ENCODE results near the gene KIF24.

The KIF24 gene

GRCh38 chr9:34372467-34373011 is 43.5 kb upstream of the KIF24 start:
- Histone ChIP-seq H3K23ac (ENCODE audit: low read length) (no peak overlapping the region), H2BK12ac (ENCODE audit: low read length) (no peak overlapping the region), H2BK5ac (ENCODE audit: low read depth, low read length, poor library complexity) (no peak overlapping the region), H3K36me3 (ENCODE audit: control insufficient read depth in 1 of 2, insufficient read depth in 2 of 2, low read length in 2 of 2) (peaks cover 33 to 39% of the 10 kb centered on the region in 2 experiments), H3K27ac (ENCODE audit: low read depth, low read length) (peak overlapping the region; percentile 76), H3K9me3 (ENCODE audit: insufficient read depth, low read depth, low read length) (peaks cover 31% of the 10 kb centered on the region), H3K79me1 (ENCODE audit: low read length) (peaks cover 20% of the 10 kb centered on the region), H4K8ac (ENCODE audit: low read depth, low read length) (peak overlapping the region; percentile 30), H2AK5ac (ENCODE audit: low read length) (peak overlapping the region; percentile 67), H3K14ac (ENCODE audit: low read length) (peak overlapping the region; percentile 17), H3K27me3 (ENCODE audit: insufficient read depth, low read length) (no peaks in the 10 kb centered on the region), H3K4me2 (ENCODE audit: low read length) (no peak overlapping the region), H3K9ac (ENCODE audit: low read length) (no peak overlapping the region), H3K79me2 (ENCODE audit: control insufficient read depth, insufficient read depth, low read length, poor library complexity) (peaks cover 3% of the 10 kb centered on the region), H3K4ac (ENCODE audit: low read depth, low read length) (peak overlapping the region; percentile 7), H2BK120ac (ENCODE audit: insufficient read depth, low read length, poor library complexity) (peak overlapping the region; percentile 15), H3K4me1 (ENCODE audit: control insufficient read depth in 1 of 2, insufficient read depth in 2 of 2, low read length in 2 of 2) (peaks cover 35 to 45% of the 10 kb centered on the region in 2 experiments), H4K12ac (ENCODE audit: low read depth, low read length) (no peak overlapping the region), H2AFZ (ENCODE audit: insufficient read depth, low read length, poor library complexity) (no peak overlapping the region), H3K4me3 (ENCODE audit: low read depth, low read length) (no peak overlapping the region), H3K18ac (ENCODE audit: low read length) (peak overlapping the region; percentile 27), H4K91ac (ENCODE audit: low read depth, low read length) (peak overlapping the region; percentile 9)
- WGBS (ENCODE audit: extremely low coverage, insufficient coverage, insufficient read length) = no CpG with 5 or more reads among the region's 41 CpGs
- DNase-seq = peak; percentile 98

- peaks cover 34 to 40% of the 10 kb centered on the region in 2 experiments for H3K36me3 ChIP-seq (ENCODE audit: control insufficient read depth in 1 of 2, insufficient read depth in 2 of 2, low read length in 2 of 2)
- peaks cover 18% of the 10 kb centered on the region for H3K79me1 ChIP-seq (ENCODE audit: low read length)
- DNase-seq = no peak
- no CpG with 5 or more reads among the region's 60 CpGs for WGBS (ENCODE audit: extremely low coverage, insufficient coverage, insufficient read length)
- H2BK12ac ChIP-seq (ENCODE audit: low read length) = no peak overlapping the region
- no peak overlapping the region for H3K4me2 ChIP-seq (ENCODE audit: low read length)
- no peak overlapping the region for H4K12ac ChIP-seq (ENCODE audit: low read depth, low read length)
- peak overlapping the region; percentile 30 for H4K8ac ChIP-seq (ENCODE audit: low read depth, low read length)
- H4K91ac ChIP-seq (ENCODE audit: low read depth, low read length) = peak overlapping the region; percentile 9
- H2BK120ac ChIP-seq (ENCODE audit: insufficient read depth, low read length, poor library complexity) = peak overlapping the region; percentile 15
- no peaks in the 10 kb centered on the region for H3K27me3 ChIP-seq (ENCODE audit: insufficient read depth, low read length)
- no peak overlapping the region for H3K9ac ChIP-seq (ENCODE audit: low read length)
- no peak overlapping the region for H2AFZ ChIP-seq (ENCODE audit: insufficient read depth, low read length, poor library complexity)
- H3K4me3 ChIP-seq (ENCODE audit: low read depth, low read length) = peak overlapping the region; percentile 29
- H3K23ac ChIP-seq (ENCODE audit: low read length) = no peak overlapping the region
- peak overlapping the region; percentile 71 for H3K27ac ChIP-seq (ENCODE audit: low read depth, low read length)
- peak overlapping the region; percentile 67 for H2AK5ac ChIP-seq (ENCODE audit: low read length)
- H3K4ac ChIP-seq (ENCODE audit: low read depth, low read length) = peak overlapping the region; percentile 7
- H3K9me3 ChIP-seq (ENCODE audit: insufficient read depth, low read depth, low read length) = peaks cover 32% of the 10 kb centered on the region
- peak overlapping the region; percentile 4 for H2BK5ac ChIP-seq (ENCODE audit: low read depth, low read length, poor library complexity)
- peak overlapping the region; percentile 17 for H3K14ac ChIP-seq (ENCODE audit: low read length)
- H3K18ac ChIP-seq (ENCODE audit: low read length) = peak overlapping the region; percentile 27
- H3K4me1 ChIP-seq (ENCODE audit: control insufficient read depth in 1 of 2, insufficient read depth in 2 of 2, low read length in 2 of 2) = peaks cover 35 to 40% of the 10 kb centered on the region in 2 experiments
- peaks cover 3% of the 10 kb centered on the region for H3K79me2 ChIP-seq (ENCODE audit: control insufficient read depth, insufficient read depth, low read length, poor library complexity)
Measured at GRCh38 chr9:34371886-34372466, 42.9 kb upstream of the KIF24 start.

DNA sequence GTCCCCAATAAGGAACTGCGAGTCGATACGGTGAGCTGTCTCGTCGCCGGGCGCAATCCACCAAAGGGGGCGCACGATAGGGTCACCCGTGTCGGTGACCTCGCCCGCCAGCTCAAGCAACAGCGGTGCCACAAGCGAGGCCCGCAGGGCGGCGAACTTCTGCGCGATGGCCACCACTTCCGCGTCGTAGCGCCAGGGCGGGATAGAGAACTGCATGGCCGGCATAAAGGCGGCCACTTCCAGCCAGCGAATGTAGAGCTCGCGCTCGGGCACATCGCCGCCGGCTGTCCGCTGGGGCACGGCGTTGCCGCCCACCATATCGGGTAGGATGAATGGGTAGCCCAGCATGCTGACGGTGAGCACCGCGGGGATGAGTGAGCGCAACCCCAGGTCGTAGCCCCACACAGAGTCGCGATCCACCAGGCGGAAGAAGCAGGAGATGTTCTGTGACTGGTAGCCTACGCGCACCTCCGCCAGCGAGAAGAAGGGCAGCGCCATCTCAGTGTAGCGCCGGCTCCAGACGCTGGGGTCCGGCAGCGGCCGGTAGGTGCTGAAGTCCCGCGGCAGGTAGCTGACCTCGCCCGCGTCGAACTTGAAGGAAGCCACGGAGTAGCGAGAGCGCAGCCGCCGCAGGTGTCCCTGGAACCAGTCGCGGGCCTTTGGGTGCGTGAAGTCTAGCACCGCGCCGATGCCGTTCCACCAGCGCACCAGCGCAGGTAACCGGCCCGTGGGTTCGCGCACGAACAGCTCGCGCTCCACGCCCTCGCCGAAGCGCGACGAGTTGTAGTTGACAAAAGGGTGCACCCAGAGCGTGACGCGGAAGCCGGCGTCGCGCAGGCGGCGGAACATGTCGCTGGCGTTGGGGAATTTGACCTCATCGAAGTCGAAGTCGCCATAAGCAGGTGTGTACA is 42.2 kb upstream of the KIF24 start:
- Histone ChIP-seq H3K27me3 (ENCODE audit: insufficient read depth, low read length) (no peaks in the 10 kb centered on the region), H2BK5ac (ENCODE audit: low read depth, low read length, poor library complexity) (no peak overlapping the region), H2BK120ac (ENCODE audit: insufficient read depth, low read length, poor library complexity) (no peak overlapping the region), H2AFZ (ENCODE audit: insufficient read depth, low read length, poor library complexity) (no peak overlapping the region), H3K36me3 (ENCODE audit: control insufficient read depth in 1 of 2, insufficient read depth in 2 of 2, low read length in 2 of 2) (peaks cover 34 to 40% of the 10 kb centered on the region in 2 experiments), H2BK12ac (ENCODE audit: low read length) (no peak overlapping the region), H4K91ac (ENCODE audit: low read depth, low read length) (no peak overlapping the region), H4K8ac (ENCODE audit: low read depth, low read length) (no peak overlapping the region), H3K27ac (ENCODE audit: low read depth, low read length) (no peak overlapping the region), H3K18ac (ENCODE audit: low read length) (peak overlapping the region; percentile 27), H3K14ac (ENCODE audit: low read length) (no peak overlapping the region), H3K79me1 (ENCODE audit: low read length) (peaks cover 14% of the 10 kb centered on the region), H2AK5ac (ENCODE audit: low read length) (peak overlapping the region; percentile 13), H3K79me2 (ENCODE audit: control insufficient read depth, insufficient read depth, low read length, poor library complexity) (no peaks in the 10 kb centered on the region), H3K4me2 (ENCODE audit: low read length) (no peak overlapping the region), H3K4ac (ENCODE audit: low read depth, low read length) (peak overlapping the region; percentile 13), H3K9me3 (ENCODE audit: insufficient read depth, low read depth, low read length) (peaks cover 32% of the 10 kb centered on the region), H3K23ac (ENCODE audit: low read length) (no peak overlapping the region), H3K4me1 (ENCODE audit: control insufficient read depth in 1 of 2, insufficient read depth in 2 of 2, low read length in 2 of 2) (peaks cover 35 to 40% of the 10 kb centered on the region in 2 experiments), H4K12ac (ENCODE audit: low read depth, low read length) (no peak overlapping the region), H3K9ac (ENCODE audit: low read length) (no peak overlapping the region), H3K4me3 (ENCODE audit: low read depth, low read length) (peak overlapping the region; percentile 1)
- no CpG with 5 or more reads among the region's 105 CpGs for WGBS (ENCODE audit: extremely low coverage, insufficient coverage, insufficient read length)
- DNase-seq = no peak

DNA sequence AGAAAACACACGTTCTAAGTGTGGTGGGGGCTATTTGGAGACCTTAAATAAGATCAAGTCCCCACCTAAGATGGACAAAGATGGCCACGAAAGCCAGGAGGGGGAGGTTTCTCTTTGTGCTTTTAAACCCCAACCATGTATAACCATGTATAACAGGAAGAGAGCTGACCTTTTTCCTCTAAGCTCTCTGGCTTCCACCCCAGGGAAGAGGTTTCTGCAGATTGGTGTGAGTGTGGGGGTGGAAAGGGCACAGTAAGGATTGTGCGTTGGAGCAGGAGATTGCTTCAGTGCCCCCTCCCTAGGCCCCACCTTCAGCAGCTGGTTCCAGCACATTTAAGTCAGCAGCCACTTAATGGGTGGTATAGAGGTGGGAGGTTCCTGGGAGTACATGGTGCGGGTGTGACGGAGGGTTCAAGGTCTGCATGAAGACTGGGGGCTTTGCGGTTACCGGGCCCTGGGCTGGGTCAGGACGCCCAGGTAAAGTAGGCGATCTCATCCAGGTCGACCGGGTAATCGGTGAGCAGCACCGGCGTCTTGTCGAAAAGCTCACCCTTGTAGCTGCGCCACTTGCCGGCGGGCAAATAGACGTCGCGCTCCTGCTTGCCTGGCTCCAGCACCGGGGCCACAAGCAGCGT is 41.4 kb upstream of the KIF24 start:
- H3K36me3 ChIP-seq (ENCODE audit: control insufficient read depth in 1 of 2, insufficient read depth in 2 of 2, low read length in 2 of 2) = peaks cover 34 to 40% of the 10 kb centered on the region in 2 experiments
- no peaks in the 10 kb centered on the region for H3K79me2 ChIP-seq (ENCODE audit: control insufficient read depth, insufficient read depth, low read length, poor library complexity)
- H2BK12ac ChIP-seq (ENCODE audit: low read length) = no peak overlapping the region
- peaks cover 13% of the 10 kb centered on the region for H3K79me1 ChIP-seq (ENCODE audit: low read length)
- H2AK5ac ChIP-seq (ENCODE audit: low read length) = no peak overlapping the region
- H3K4ac ChIP-seq (ENCODE audit: low read depth, low read length) = no peak overlapping the region
- no peak overlapping the region for H3K27ac ChIP-seq (ENCODE audit: low read depth, low read length)
- H2BK120ac ChIP-seq (ENCODE audit: insufficient read depth, low read length, poor library complexity) = no peak overlapping the region
- peaks cover 32% of the 10 kb centered on the region for H3K9me3 ChIP-seq (ENCODE audit: insufficient read depth, low read depth, low read length)
- H4K8ac ChIP-seq (ENCODE audit: low read depth, low read length) = no peak overlapping the region
- no peaks in the 10 kb centered on the region for H3K27me3 ChIP-seq (ENCODE audit: insufficient read depth, low read length)
- H3K4me2 ChIP-seq (ENCODE audit: low read length) = no peak overlapping the region
- H3K4me3 ChIP-seq (ENCODE audit: low read depth, low read length) = peak overlapping the region; percentile 1
- H3K14ac ChIP-seq (ENCODE audit: low read length) = no peak overlapping the region
- H3K23ac ChIP-seq (ENCODE audit: low read length) = no peak overlapping the region
- H3K9ac ChIP-seq (ENCODE audit: low read length) = no peak overlapping the region
- no peak overlapping the region for H4K91ac ChIP-seq (ENCODE audit: low read depth, low read length)
- H3K4me1 ChIP-seq (ENCODE audit: control insufficient read depth in 1 of 2, insufficient read depth in 2 of 2, low read length in 2 of 2) = peaks cover 31 to 34% of the 10 kb centered on the region in 2 experiments
- DNase-seq = no peak
- H2AFZ ChIP-seq (ENCODE audit: insufficient read depth, low read length, poor library complexity) = no peak overlapping the region
- H4K12ac ChIP-seq (ENCODE audit: low read depth, low read length) = no peak overlapping the region
- H3K18ac ChIP-seq (ENCODE audit: low read length) = peak overlapping the region; percentile 9
- WGBS (ENCODE audit: extremely low coverage, insufficient coverage, insufficient read length) = no CpG with 5 or more reads among the region's 23 CpGs
- no peak overlapping the region for H2BK5ac ChIP-seq (ENCODE audit: low read depth, low read length, poor library complexity)
